Lower lobe of right lung (tissue), 2 donors: Measurements from ENCODE around the gene IYD. TPM values are rescaled to one million over a fixed set of nuclear protein-coding genes. Genes with fewer than 3 reads are reported as not detected.

Experiments
- ATAC-seq, 2 donors: fragments of 200-7000 bp; cut with Tn5 transposase; one replicate each; pipeline ENCODE4 v1.9.1; 2020 to 2022; ENCODE audit warnings: mild to moderate bottlenecking in 2 of 2, moderate library complexity in 2 of 2
- DNase-seq: peaks from one replicate; pipeline ENCODE4 v3.0.0-alpha.2; 2020
- H3K27ac ChIP-seq: fragments of 200-600 bp; one replicate; pipeline ENCODE4 v1.8.0; 2022
- H3K27me3 ChIP-seq: fragments of 200-600 bp; one replicate; pipeline ENCODE4 v1.8.0; 2022; ENCODE audit warnings: low read depth
- H3K36me3 ChIP-seq: fragments of 200-600 bp; one replicate; pipeline ENCODE4 v1.8.0; 2022; ENCODE audit warnings: mild to moderate bottlenecking
- H3K4me1 ChIP-seq: fragments of 200-600 bp; one replicate; pipeline ENCODE4 v1.8.0; 2022
- H3K4me3 ChIP-seq: fragments of 200-600 bp; one replicate; pipeline ENCODE4 v1.8.0; 2022; ENCODE audit warnings: mild to moderate bottlenecking
- H3K9me3 ChIP-seq: fragments of 200-600 bp; one replicate; pipeline ENCODE4 v1.8.0; 2022
- intact Hi-C: fragments of 100-400 bp; cut with DNase I; formaldehyde crosslinking; loops from one replicate; pipeline ENCODE4 v1.11.0; 2022
- total RNA-seq: library from RNA; stranded (reverse); fragmentation: NEBNext Ultra II Directional; extraction: Animal tissue kit (Norgen Biotek cat#: 25700); gene quantifications from one replicate; pipeline ENCODE4 v1.2.1, GENCODE V29; 2021
- TF ChIP-seq, protein P1 (sequence below): fragments of 200-600 bp; IDR thresholded peaks from one replicate; pipeline ENCODE4 v1.8.0; 2022; ENCODE audit warnings: antibody characterized with exemption, mild to moderate bottlenecking
- donor health status: DM: no; HTN: yes; CAD: no; lungs with severe emphysema.

IYD gene
- total RNA-seq, 1 donor from 2014 or later, result 1.9 TPM

DNA sequence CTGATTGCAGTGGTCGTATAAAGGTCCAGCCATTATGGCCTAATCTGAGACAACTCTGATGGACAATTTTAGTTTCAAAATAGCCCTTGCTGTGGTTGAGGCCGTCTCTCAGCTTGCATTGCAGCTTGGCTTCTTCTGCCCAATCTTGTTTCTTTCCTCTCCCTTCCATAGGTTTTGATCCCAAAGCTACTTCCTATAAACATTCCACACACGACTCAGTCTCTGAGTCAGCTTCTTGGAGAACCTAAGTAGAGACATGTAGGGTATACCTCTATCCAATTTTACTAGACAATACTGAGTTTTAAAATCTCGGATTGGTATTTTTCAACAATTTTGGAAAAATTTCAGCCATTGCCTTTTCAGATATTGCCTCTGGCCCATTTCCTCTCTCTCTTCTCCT, 13.4 kb downstream of the IYD start:
- Histone ChIP-seq H3K27me3 (no peaks in the 10 kb centered on the region), H3K4me1 (peaks cover 7% of the 10 kb centered on the region), H3K4me3 (no peak overlapping the region), H3K36me3 (no peaks in the 10 kb centered on the region), H3K27ac (no peak overlapping the region), H3K9me3 (no peaks in the 10 kb centered on the region)
- DNase-seq, result no peak
- intact Hi-C loops, result no loop called here
- ATAC-seq, result no peak
- TF ChIP-seq, protein P1, sequence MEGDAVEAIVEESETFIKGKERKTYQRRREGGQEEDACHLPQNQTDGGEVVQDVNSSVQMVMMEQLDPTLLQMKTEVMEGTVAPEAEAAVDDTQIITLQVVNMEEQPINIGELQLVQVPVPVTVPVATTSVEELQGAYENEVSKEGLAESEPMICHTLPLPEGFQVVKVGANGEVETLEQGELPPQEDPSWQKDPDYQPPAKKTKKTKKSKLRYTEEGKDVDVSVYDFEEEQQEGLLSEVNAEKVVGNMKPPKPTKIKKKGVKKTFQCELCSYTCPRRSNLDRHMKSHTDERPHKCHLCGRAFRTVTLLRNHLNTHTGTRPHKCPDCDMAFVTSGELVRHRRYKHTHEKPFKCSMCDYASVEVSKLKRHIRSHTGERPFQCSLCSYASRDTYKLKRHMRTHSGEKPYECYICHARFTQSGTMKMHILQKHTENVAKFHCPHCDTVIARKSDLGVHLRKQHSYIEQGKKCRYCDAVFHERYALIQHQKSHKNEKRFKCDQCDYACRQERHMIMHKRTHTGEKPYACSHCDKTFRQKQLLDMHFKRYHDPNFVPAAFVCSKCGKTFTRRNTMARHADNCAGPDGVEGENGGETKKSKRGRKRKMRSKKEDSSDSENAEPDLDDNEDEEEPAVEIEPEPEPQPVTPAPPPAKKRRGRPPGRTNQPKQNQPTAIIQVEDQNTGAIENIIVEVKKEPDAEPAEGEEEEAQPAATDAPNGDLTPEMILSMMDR, result no peak

DNA sequence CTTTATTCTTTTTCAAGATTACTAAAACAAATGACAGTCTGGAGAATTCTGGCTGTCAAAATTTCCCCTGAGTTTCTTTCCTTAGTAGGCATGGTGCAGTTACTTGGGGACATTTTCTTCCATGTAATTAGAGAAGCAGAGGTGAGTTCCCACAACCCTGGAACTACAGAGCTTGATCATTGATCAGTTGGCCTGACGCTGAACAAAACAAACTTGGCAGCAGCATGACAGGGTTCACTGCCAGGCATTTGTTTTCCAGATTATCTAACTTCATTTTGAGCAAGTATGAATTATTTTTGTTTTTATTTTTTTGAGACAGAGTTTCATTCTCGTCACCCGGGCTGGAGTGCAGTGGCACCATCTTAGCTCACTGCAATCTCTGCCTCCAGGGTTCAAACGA, 22.6 kb downstream of the IYD start:
- no peak for ATAC-seq
- TF ChIP-seq, protein P1, result no peak

DNA sequence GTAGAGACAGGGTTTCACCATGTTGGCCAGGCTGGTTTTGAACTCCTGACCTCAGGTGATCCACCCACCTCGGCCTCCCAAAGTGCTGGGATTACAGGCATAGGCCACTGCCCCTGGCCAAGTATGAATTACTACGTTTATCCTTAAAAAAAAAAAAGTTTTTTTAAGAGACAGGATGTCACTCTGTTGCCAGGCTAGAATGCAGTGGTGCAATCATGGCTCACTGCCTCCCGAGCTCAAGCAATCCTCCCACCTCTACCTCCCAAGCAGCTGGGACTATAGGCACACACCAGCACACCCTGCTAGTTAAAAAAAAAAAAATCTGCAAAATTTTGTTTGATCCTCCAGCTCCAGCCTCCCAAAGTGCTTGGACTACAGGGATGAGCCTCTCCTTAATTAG, 23.1 kb downstream of the IYD start:
- H3K9me3 ChIP-seq, result no peaks in the 10 kb centered on the region
- H3K27me3 ChIP-seq, result no peaks in the 10 kb centered on the region
- no peak overlapping the region for H3K4me3 ChIP-seq
- DNase-seq (no peak), ATAC-seq (peak in 1 of 2 donors; percentile 5)
- TF ChIP-seq, protein P1, result no peak
- peaks cover 20% of the 10 kb centered on the region for H3K4me1 ChIP-seq
- H3K27ac ChIP-seq, result peak overlapping the region; percentile 69
- intact Hi-C loops, result no loop called here
- H3K36me3 ChIP-seq, result no peaks in the 10 kb centered on the region

More for the DNA sequence above, 22.6 kb downstream of the IYD start:
- Histone ChIP-seq H3K9me3 (no peaks in the 10 kb centered on the region), H3K4me3 (no peak overlapping the region), H3K27ac (no peak overlapping the region), H3K27me3 (no peaks in the 10 kb centered on the region), H3K36me3 (no peaks in the 10 kb centered on the region), H3K4me1 (peaks cover 20% of the 10 kb centered on the region)
- DNase-seq, result no peak
- intact Hi-C loops, result no loop called here

DNA sequence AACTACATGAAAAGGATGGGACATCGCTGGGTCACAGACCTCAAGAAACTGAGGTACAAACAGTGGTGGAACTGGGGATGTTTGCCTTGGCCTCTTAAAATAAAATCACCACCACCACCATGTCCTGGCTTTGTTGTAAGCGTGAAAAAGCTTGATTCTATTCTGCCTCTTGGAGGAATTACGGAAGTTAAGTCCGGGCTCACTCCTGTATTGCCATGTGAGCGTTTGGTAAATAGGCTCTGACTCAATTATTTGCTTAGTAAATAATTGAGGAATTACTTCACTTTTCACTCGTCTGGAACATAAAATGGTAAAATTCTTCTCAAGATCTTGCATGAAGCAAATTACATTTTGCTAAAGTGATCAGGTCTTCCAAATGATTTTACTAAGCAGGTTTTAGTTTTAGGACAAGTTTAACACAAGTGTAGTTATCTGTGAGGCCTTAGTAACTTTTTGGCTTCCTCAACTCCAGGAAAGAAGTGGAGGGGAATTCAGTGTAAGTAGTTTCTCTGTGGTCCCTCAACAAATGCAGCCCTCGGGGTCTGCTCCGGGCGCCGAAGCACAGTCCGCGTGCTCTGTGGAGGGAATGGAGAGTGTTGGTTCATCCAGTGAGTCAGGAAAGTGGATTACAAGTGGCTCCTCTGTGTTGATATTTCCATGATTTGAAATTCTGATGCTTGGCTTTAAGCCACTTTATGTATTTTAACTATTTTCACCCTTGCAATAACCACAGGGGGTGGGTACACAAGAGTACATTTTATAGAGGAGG, 23.8 kb downstream of the IYD start:
- Histone ChIP-seq H3K4me1 (peaks cover 20% of the 10 kb centered on the region), H3K27ac (peak overlapping the region; percentile 69), H3K36me3 (no peaks in the 10 kb centered on the region), H3K9me3 (no peaks in the 10 kb centered on the region), H3K4me3 (no peak overlapping the region), H3K27me3 (no peaks in the 10 kb centered on the region)
- intact Hi-C loops, result no loop called here
- no peak for DNase-seq
- TF ChIP-seq, protein P1, result no peak
- ATAC-seq, result peak; percentile 63 to 78

DNA sequence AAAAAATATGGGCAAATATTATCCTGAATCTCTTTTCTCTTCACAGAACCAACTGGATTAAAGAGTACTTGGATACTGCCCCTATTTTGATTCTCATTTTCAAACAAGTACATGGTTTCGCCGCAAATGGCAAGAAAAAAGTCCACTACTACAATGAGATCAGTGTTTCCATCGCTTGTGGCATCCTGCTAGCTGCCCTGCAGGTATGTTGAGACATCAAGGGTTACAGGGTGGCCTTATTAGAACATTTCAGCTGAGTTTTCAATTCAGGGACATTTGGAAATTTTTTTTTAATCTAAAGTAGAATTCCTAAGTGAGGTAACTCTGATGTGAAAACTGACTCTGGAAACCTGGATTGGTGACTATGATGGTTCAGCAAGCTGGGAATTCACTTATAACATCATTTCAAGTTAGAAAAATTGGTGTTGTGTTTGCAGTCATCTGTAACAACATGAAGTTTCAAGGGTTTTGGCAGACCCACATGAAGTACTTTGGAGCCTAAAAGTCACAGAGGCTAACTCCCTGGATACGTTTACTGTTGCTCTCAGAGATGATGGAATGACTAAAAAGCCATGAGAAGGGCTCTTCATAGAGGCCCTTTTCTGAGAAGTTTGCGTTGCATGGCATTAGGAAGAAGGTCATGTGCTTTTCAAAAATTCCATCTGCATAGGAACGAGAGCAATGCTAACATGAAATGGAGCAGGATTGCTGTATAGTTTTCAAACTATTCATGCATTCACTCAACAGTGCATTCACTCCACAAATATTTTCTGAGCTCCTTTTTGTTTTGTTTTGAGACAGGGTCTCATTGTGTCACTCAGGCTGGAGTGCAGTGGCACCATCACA, 25.5 kb downstream of the IYD start:
- intact Hi-C loops, result no loop called here
- TF ChIP-seq, protein P1, result no peak
- Histone ChIP-seq H3K9me3 (no peaks in the 10 kb centered on the region), H3K36me3 (no peaks in the 10 kb centered on the region), H3K4me1 (peaks cover 20% of the 10 kb centered on the region), H3K4me3 (no peak overlapping the region), H3K27me3 (no peaks in the 10 kb centered on the region), H3K27ac (peak overlapping the region; percentile 69)
- DNase-seq, result no peak
- peak; percentile 81 to 87 for ATAC-seq
